Lung (tissue), 12 donors: Measurements from ENCODE around the gene ZNF311. TPM values are rescaled to one million over a fixed set of nuclear protein-coding genes. Genes with fewer than 3 reads are reported as not detected.
"Not testable (repeated sequence)": the region's sequence is repeated elsewhere in the genome, so short reads cannot be mapped to it uniquely, and the experiment has no call there.

Experiments
- ATAC-seq: fragments of 200-7000 bp; cut with Tn5 transposase; one replicate; pipeline ENCODE4 v1.9.1; 2020; ENCODE audit warnings: moderate number of reproducible peaks; ENCODE audit not compliant: insufficient read depth, low FRiP score
- DNase-seq, 3 donors: peaks; one replicate each; pipeline ENCODE4 v3.0.0-alpha.2; 2013 to 2017
- H3K27ac ChIP-seq, 2 donors: one replicate each; pipeline ENCODE4 v1.5.1; 2013; ENCODE audit warnings: mild to moderate bottlenecking in 2 of 2, moderate library complexity in 2 of 2, control low read depth in 1 of 2, inconsistent platforms in 1 of 2, low read depth in 1 of 2, low read length in 1 of 2
- H3K27me3 ChIP-seq, 3 donors: one replicate each; pipeline ENCODE4 v1.5.1; 2013; ENCODE audit warnings: low read length in 2 of 3; ENCODE audit not compliant: control insufficient read depth in 3 of 3, insufficient read depth in 3 of 3
- H3K36me3 ChIP-seq, 4 donors: one replicate each; pipeline ENCODE4 v1.5.1; 2013; ENCODE audit warnings: low read length in 4 of 4, mild to moderate bottlenecking in 1 of 4, moderate library complexity in 1 of 4; ENCODE audit not compliant: control insufficient read depth in 4 of 4, insufficient read depth in 4 of 4
- H3K4me1 ChIP-seq, 5 donors: one replicate each; pipeline ENCODE4 v1.5.1; 2013; ENCODE audit warnings: low read length in 5 of 5, mild to moderate bottlenecking in 2 of 5, moderate library complexity in 1 of 5; ENCODE audit not compliant: control insufficient read depth in 5 of 5, insufficient read depth in 5 of 5
- H3K4me3 ChIP-seq: one replicate; pipeline ENCODE4 v1.5.1; 2013; ENCODE audit warnings: mild to moderate bottlenecking, control low read depth, moderate library complexity
- H3K9ac ChIP-seq, 2 donors: one replicate each; pipeline ENCODE4 v1.5.1; 2013; ENCODE audit warnings: low read length in 2 of 2, control low read depth in 1 of 2; ENCODE audit not compliant: insufficient read depth in 1 of 2
- H3K9me3 ChIP-seq, 4 donors: one replicate each; pipeline ENCODE4 v1.5.1; 2013; ENCODE audit warnings: low read length in 3 of 4, mild to moderate bottlenecking in 1 of 4, moderate library complexity in 1 of 4; ENCODE audit not compliant: control insufficient read depth in 4 of 4, insufficient read depth in 3 of 4
- CTCF ChIP-seq: IDR thresholded peaks from 2 replicates; pipeline ENCODE4 v1.5.1; 2012; ENCODE audit warnings: mild to moderate bottlenecking; ENCODE audit errors: control extremely low read depth, extremely low read depth
- WGBS, 2 donors: extraction: QIAGEN DNeasy Blood & Tissue Kit; methylation state at CpG; one replicate each; pipeline ENCODE4 v1.1.7; 2013; 5-methylcytosine and 5-hydroxymethylcytosine counted together
- polyA plus RNA-seq, 2 donors: library from polyadenylated mRNA; stranded (reverse); fragments of 200-250 nt; gene quantifications; one replicate each; pipeline ENCODE4 v1.2.1, GENCODE V29; 2013
- total RNA-seq, 2 donors: library from RNA; depleted of rRNA in 1 of 2; stranded (reverse); fragments of >200 nt in 1 of 2; gene quantifications; one replicate each; pipeline ENCODE4 v1.2.1, GENCODE V29; 2014 to 2021
- donor health status: control.
- donor health status: control.
- donor health status: Bipolar disorder and iron deficiency.
- donor health status: healthy.
- donor health status: DM: yes; HTN: yes; CAD: no.

ZNF311 gene
- total and polyA plus RNA-seq, 4 donors = 0.42 to 3.1 (median 1.4) TPM

- no peak overlapping the region for H3K4me3 ChIP-seq
- H3K9me3 ChIP-seq = no peaks in the 10 kb centered on the region
- DNase-seq = no peak
- peaks cover 0 to 27% (median 14%) of the 10 kb centered on the region in 3 donors for H3K27me3 ChIP-seq
- no peak overlapping the region for H3K9ac ChIP-seq
- no peaks in the 10 kb centered on the region for H3K36me3 ChIP-seq
- H3K4me1 ChIP-seq = peaks cover 0 to 6% (median 0%) of the 10 kb centered on the region in 5 donors
- no peak overlapping the region for H3K27ac ChIP-seq
- WGBS, 2 donors = 10 to 47% methylated on average over 51 of the region's 51 CpGs
- no peak for ATAC-seq
- TF ChIP-seq CTCF = no peak
These were observed 27.6 kb downstream of the ZNF311 start for GRCh38 chr6:28977341-28978132.

- H3K9me3 ChIP-seq = no peaks in the 10 kb centered on the region
- no peaks in the 10 kb centered on the region for H3K36me3 ChIP-seq
- no peak for TF ChIP-seq CTCF
- no peak for ATAC-seq
- no peak overlapping the region for H3K9ac ChIP-seq
- WGBS, 2 donors = 81 to 88% methylated on average over 3 of the region's 3 CpGs
- H3K27me3 ChIP-seq = peaks cover 0 to 27% (median 14%) of the 10 kb centered on the region in 3 donors
- peaks cover 0 to 6% (median 0%) of the 10 kb centered on the region in 5 donors for H3K4me1 ChIP-seq
- no peak overlapping the region for H3K4me3 ChIP-seq
- H3K27ac ChIP-seq = no peak overlapping the region
- no peak for DNase-seq
These were observed 28.4 kb downstream of the ZNF311 start for GRCh38 chr6:28976677-28977076.

GRCh38 chr6:28974505-28974904 lies 30.6 kb downstream of the ZNF311 start:
- DNase-seq (no peak), ATAC-seq (no peak)
- Histone ChIP-seq H3K27me3 (peaks cover 0 to 27% (median 14%) of the 10 kb centered on the region in 3 donors), H3K4me1 (no peaks in the 10 kb centered on the region), H3K36me3 (no peaks in the 10 kb centered on the region), H3K4me3 (no peak overlapping the region), H3K27ac (no peak overlapping the region), H3K9ac (no peak overlapping the region), H3K9me3 (peaks cover 0 to 2% (median 0%) of the 10 kb centered on the region in 4 donors)
- TF ChIP-seq CTCF = no peak
- 44 to 70% methylated on average over 1 of the region's 1 CpG for WGBS, 2 donors

GRCh38 chr6:28970056-28970455 lies 35.1 kb downstream of the ZNF311 start:
- H3K27me3 ChIP-seq, H3K4me1 ChIP-seq, H3K27ac ChIP-seq, H3K36me3 ChIP-seq, DNase-seq, H3K4me3 ChIP-seq, H3K9ac ChIP-seq, ATAC-seq: not testable (repeated sequence)
- H3K9me3 ChIP-seq = peaks cover 0 to 11% (median 0%) of the 10 kb centered on the region in 4 donors
- 93% methylated on average over 21 of the region's 21 CpGs for WGBS, 2 donors
